WTC11 (cell line): ENCODE data around the gene CEACAM19.

Source experiments
- ATF1 ChIP-seq: sonication (generic); formaldehyde crosslinking; IDR thresholded peaks from 2 replicates; pipeline ENCODE4 v1.8.1; 2023; ENCODE audit warnings: mild to moderate bottlenecking, moderate library complexity, missing genetic modification reagents
- CREB1 ChIP-seq: sonication (generic); formaldehyde crosslinking; IDR thresholded peaks from 2 replicates; pipeline ENCODE4 v1.8.0; 2023; ENCODE audit warnings: mild to moderate bottlenecking, missing genetic modification reagents
- CTCF ChIP-seq: fragments of 200-600 bp; IDR thresholded peaks from 2 replicates; pipeline ENCODE4 v1.8.0; 2022; ENCODE audit warnings: antibody characterized with exemption
- ESRRA ChIP-seq: sonication (generic); formaldehyde crosslinking; IDR thresholded peaks from 2 replicates; pipeline ENCODE4 v1.8.1; 2022; ENCODE audit warnings: mild to moderate bottlenecking, missing genetic modification reagents, borderline replicate concordance
- ETV6 ChIP-seq: sonication (generic); formaldehyde crosslinking; IDR thresholded peaks from 2 replicates; pipeline ENCODE4 v1.8.1; 2022; ENCODE audit warnings: mild to moderate bottlenecking, missing genetic modification reagents
- IRF2 ChIP-seq: sonication (generic); formaldehyde crosslinking; IDR thresholded peaks from 2 replicates; pipeline ENCODE4 v1.8.0; 2022; ENCODE audit warnings: low read depth, missing genetic modification reagents, borderline replicate concordance
- JUN ChIP-seq: sonication (generic); formaldehyde crosslinking; IDR thresholded peaks from 2 replicates; pipeline ENCODE4 v1.8.0; 2023; ENCODE audit warnings: mild to moderate bottlenecking, missing genetic modification reagents
- NFYB ChIP-seq: sonication (generic); formaldehyde crosslinking; conservative IDR thresholded peaks from 2 replicates; pipeline ENCODE4 v1.8.0; 2022; ENCODE audit warnings: low read depth, missing genetic modification reagents
- TCF7 ChIP-seq: sonication (generic); formaldehyde crosslinking; IDR thresholded peaks from 2 replicates; pipeline ENCODE4 v1.8.0; 2022; ENCODE audit warnings: mild to moderate bottlenecking, low read depth, missing genetic modification reagents, moderate library complexity
- ZNF423 ChIP-seq: fragments of 250-450 bp; sonication (Bioruptor Pico); IDR thresholded peaks from 2 replicates; pipeline ENCODE4 v2.1.2; 2022; ENCODE audit warnings: mild to moderate bottlenecking, moderate library complexity

GRCh38 chr19:44697670-44698034, 26.4 kb downstream of the CEACAM19 start:
- no peak for TF ChIP-seq ESRRA (CRISPR knock-in tag)
- no peak for TF ChIP-seq CTCF
- TF ChIP-seq ETV6, result no peak
- TF ChIP-seq ZNF423 (CRISPR knock-in tag), result no peak
- TF ChIP-seq NFYB (CRISPR knock-in tag), result no peak
- no peak for TF ChIP-seq CREB1 (CRISPR knock-in tag)
- TF ChIP-seq ATF1 (CRISPR knock-in tag), result no peak
- TF ChIP-seq IRF2, result no peak
- TF ChIP-seq JUN, result no peak
- no peak for TF ChIP-seq TCF7 (CRISPR knock-in tag)
